HFFc6 (cell line): ENCODE results near the gene NMUR1. TPM values are rescaled to one million over a fixed set of nuclear protein-coding genes. Genes with fewer than 3 reads are reported as not detected.
A peak's percentile ranks its signal among the peaks of the same experiment; 100 is the strongest.
"Not testable (repeated sequence)": the region's sequence is repeated elsewhere in the genome, so short reads cannot be mapped to it uniquely, and the experiment has no call there.

Experiments used
- DNase-seq: peaks from one replicate; pipeline ENCODE4 v3.0.0-alpha.2; 2018
- H3K27ac Mint-ChIP-seq: 2 replicates; pipeline ENCODE4 v1.8.0; 2020; ENCODE audit warnings: mild to moderate bottlenecking, mixed read lengths
- H3K27me3 Mint-ChIP-seq: 2 replicates; pipeline ENCODE4 v1.8.0; 2021; ENCODE audit warnings: mild to moderate bottlenecking, moderate library complexity, mixed read lengths; ENCODE audit not compliant: insufficient read depth
- H3K36me3 Mint-ChIP-seq: 2 replicates; pipeline ENCODE4 v1.8.0; 2021; ENCODE audit warnings: low read depth, mixed read lengths
- H3K4me1 Mint-ChIP-seq: 2 replicates; pipeline ENCODE4 v1.8.0; 2020; ENCODE audit warnings: low read depth, mixed read lengths
- H3K4me3 Mint-ChIP-seq: 2 replicates; pipeline ENCODE4 v1.8.0; 2020; ENCODE audit warnings: mild to moderate bottlenecking, moderate library complexity, mixed read lengths
- H3K9me3 Mint-ChIP-seq: 2 replicates; pipeline ENCODE4 v1.8.0; 2020; ENCODE audit warnings: mild to moderate bottlenecking, mixed read lengths
- CTCF ChIP-seq: fragments of 200-600 bp; sonication (generic); IDR thresholded peaks from 2 replicates; pipeline ENCODE4 v1.5.0; 2021; ENCODE audit warnings: antibody characterized with exemption, mild to moderate bottlenecking
- long read RNA-seq: library from polyadenylated mRNA; unstranded; transcript quantifications from one replicate; pipeline ENCODE4 v2.0.0, GENCODE V29; 2019
- total RNA-seq, 6 experiments: library from RNA; stranded (reverse); fragmentation: NEBNext Ultra II Directional; extraction: Animal tissue kit (Norgen Biotek cat#: 25700); gene quantifications; 2 replicates in 1 of 6; 3 replicates in 5 of 6; pipeline ENCODE4 v1.2.3, GENCODE V29; 2021

Gene NMUR1
- not detected for total RNA-seq
- long read RNA-seq, result 0 reads

- no peak within 1 kb of the TSS for H3K4me3 Mint-ChIP-seq
- peaks cover 41% of the 10 kb centered on the region for H3K27me3 Mint-ChIP-seq
- DNase-seq, result no peak
- H3K36me3 Mint-ChIP-seq, result no peaks in the 10 kb centered on the region
- H3K4me1 Mint-ChIP-seq, result no peaks in the 10 kb centered on the region
- H3K9me3 Mint-ChIP-seq, result no peaks in the 10 kb centered on the region
- H3K27ac Mint-ChIP-seq, result no peak within 1 kb of the TSS
- peak; percentile 88 for TF ChIP-seq CTCF
Observed at GRCh38 chr2:231530099-231531011, at the start of gene NMUR1. TSS of gene NMUR1 (minus strand) at chr2:231530445. CDS start at chr2:231530361, 84 bp downstream.

GRCh38 chr2:231579560-231579959 is 49.3 kb upstream of the NMUR1 start:
- Mint-ChIP-seq H3K4me1 (peaks cover 24% of the 10 kb centered on the region), H3K27ac (no peak overlapping the region), H3K4me3 (no peak overlapping the region), H3K9me3 (no peaks in the 10 kb centered on the region), H3K27me3 (peaks cover 13% of the 10 kb centered on the region), H3K36me3 (peaks cover 10% of the 10 kb centered on the region; the same call in 1 of the 2 replicates)
- no peak for DNase-seq
- no peak for TF ChIP-seq CTCF

GRCh38 chr2:231578655-231579054 is 48.4 kb upstream of the NMUR1 start:
- Mint-ChIP-seq H3K27me3 (peaks cover 13% of the 10 kb centered on the region), H3K4me1 (peaks cover 18% of the 10 kb centered on the region), H3K36me3 (peaks cover 10% of the 10 kb centered on the region; the same call in 1 of the 2 replicates)
- H3K9me3 Mint-ChIP-seq, H3K27ac Mint-ChIP-seq, DNase-seq, H3K4me3 Mint-ChIP-seq: not testable (repeated sequence)

- no peak overlapping the region for H3K4me3 Mint-ChIP-seq
- no peaks in the 10 kb centered on the region for H3K9me3 Mint-ChIP-seq
- H3K27ac Mint-ChIP-seq, result no peak overlapping the region
- TF ChIP-seq CTCF, result no peak
- H3K4me1 Mint-ChIP-seq, result peaks cover 15% of the 10 kb centered on the region
- H3K36me3 Mint-ChIP-seq, result peaks cover 10% of the 10 kb centered on the region; the same call in 1 of the 2 replicates
- H3K27me3 Mint-ChIP-seq, result peaks cover 16% of the 10 kb centered on the region
- no peak for DNase-seq
Observed at GRCh38 chr2:231576465-231576864, 46.2 kb upstream of the NMUR1 start.

GRCh38 chr2:231575612-231576256 is 45.5 kb upstream of the NMUR1 start:
- Mint-ChIP-seq H3K36me3 (peaks cover 10% of the 10 kb centered on the region; the same call in 1 of the 2 replicates), H3K9me3 (no peaks in the 10 kb centered on the region), H3K4me1 (peaks cover 10% of the 10 kb centered on the region), H3K27ac (no peak overlapping the region), H3K4me3 (no peak overlapping the region), H3K27me3 (peaks cover 13% of the 10 kb centered on the region)
- DNase-seq, result no peak
- no peak for TF ChIP-seq CTCF
